Gastroesophageal sphincter (tissue), 3 donors: ENCODE results near the gene TBATA.

Source experiments
- EP300 ChIP-seq: sonication (generic); formaldehyde crosslinking; IDR thresholded peaks from one replicate; pipeline ENCODE4 v1.6.1; 2017; ENCODE audit warnings: antibody characterized with exemption, mild to moderate bottlenecking
- POLR2A ChIP-seq, 2 donors: fragments of 450-650 bp; IDR thresholded peaks; one replicate each; pipeline ENCODE4 v1.6.1; 2017; ENCODE audit warnings: antibody characterized with exemption in 2 of 2, mild to moderate bottlenecking in 2 of 2, moderate library complexity in 1 of 2
- TF ChIP-seq, protein P1 (sequence below), 4 experiments: fragments of 200-600 bp in 2 of 4; fragments of 450-650 bp in 2 of 4; sonication (generic) in 1 of 4; IDR thresholded peaks; one replicate each; pipeline ENCODE4 v1.5.1; 2017 to 2019; ENCODE audit warnings: antibody characterized with exemption in 4 of 4, mild to moderate bottlenecking in 2 of 4, moderate library complexity in 2 of 4

DNA sequence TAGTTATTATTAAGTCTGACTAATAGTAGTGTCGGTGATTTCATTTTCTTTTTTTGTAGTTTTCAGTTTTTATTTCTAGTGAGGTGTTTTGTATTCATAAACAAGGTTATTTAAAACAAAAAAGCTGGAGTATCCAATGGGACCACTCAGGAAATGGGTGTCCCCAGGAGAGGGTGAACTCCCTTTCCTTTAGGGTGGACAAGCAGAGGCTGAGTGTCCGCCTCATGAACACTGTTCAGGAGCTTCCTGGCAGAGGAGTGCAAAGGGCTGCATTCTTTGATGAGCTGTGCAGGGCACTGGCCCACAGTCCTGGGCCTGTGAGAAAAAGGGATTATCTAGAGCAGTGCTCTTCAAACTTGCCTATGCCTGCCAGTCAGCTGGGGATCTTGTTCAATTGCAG is 56.8 kb downstream of the TBATA start:
- TF ChIP-seq, protein P1, sequence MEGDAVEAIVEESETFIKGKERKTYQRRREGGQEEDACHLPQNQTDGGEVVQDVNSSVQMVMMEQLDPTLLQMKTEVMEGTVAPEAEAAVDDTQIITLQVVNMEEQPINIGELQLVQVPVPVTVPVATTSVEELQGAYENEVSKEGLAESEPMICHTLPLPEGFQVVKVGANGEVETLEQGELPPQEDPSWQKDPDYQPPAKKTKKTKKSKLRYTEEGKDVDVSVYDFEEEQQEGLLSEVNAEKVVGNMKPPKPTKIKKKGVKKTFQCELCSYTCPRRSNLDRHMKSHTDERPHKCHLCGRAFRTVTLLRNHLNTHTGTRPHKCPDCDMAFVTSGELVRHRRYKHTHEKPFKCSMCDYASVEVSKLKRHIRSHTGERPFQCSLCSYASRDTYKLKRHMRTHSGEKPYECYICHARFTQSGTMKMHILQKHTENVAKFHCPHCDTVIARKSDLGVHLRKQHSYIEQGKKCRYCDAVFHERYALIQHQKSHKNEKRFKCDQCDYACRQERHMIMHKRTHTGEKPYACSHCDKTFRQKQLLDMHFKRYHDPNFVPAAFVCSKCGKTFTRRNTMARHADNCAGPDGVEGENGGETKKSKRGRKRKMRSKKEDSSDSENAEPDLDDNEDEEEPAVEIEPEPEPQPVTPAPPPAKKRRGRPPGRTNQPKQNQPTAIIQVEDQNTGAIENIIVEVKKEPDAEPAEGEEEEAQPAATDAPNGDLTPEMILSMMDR (IDR thresholded peaks at IDR 0.05): no peak
- no peak for TF ChIP-seq POLR2A (IDR thresholded peaks at IDR 0.05)
- no peak for TF ChIP-seq EP300
